OCI-LY7 (cell line): ENCODE measurements around the gene PRR33. TPM values are rescaled to one million over a fixed set of nuclear protein-coding genes. Genes with fewer than 3 reads are reported as not detected.

Experiments
- BruUV-seq: library from RNA; stranded (reverse); fragments of 400-500 nt; replicated peaks from 2 replicates; lab custom pipeline; 2021; lab: Mats Ljungman, UMichigan
- CTCF ChIA-PET: fragments of 300-600 bp; sonication (Branson Sonifier 250); formaldehyde crosslinking; loops from one replicate; lab custom pipeline; 2022; ENCODE audit warnings: antibody characterized with exemption; ENCODE audit not compliant: unreplicated experiment; lab: Charles Lee
- POLR2A ChIA-PET: fragments of 300-600 bp; sonication (Branson Sonifier 250); formaldehyde crosslinking; loops from one replicate; lab custom pipeline; 2022; ENCODE audit warnings: antibody characterized with exemption; lab: Charles Lee
- DNase-seq: peaks from one replicate; pipeline ENCODE4 v3.0.0-alpha.2; 2015; ENCODE audit warnings: low spot score
- H2AFZ ChIP-seq: fragments of 200-600 bp; sonication (generic), shearing (Covaris generic); 2 replicates; pipeline ENCODE4 v1.6.1; 2014; ENCODE audit warnings: mild to moderate bottlenecking, antibody characterized with exemption, low read length, moderate library complexity
- H3K27ac ChIP-seq: fragments of 200-600 bp; sonication (generic); 2 replicates; pipeline ENCODE4 v1.5.1; 2014; ENCODE audit warnings: mixed run types, low read depth, mild to moderate bottlenecking, moderate library complexity, low read length, inconsistent platforms; ENCODE audit not compliant: poor library complexity, severe bottlenecking
- H3K36me3 ChIP-seq: fragments of 200-600 bp; sonication (generic); 2 replicates; pipeline ENCODE4 v1.6.1; 2014; ENCODE audit warnings: mild to moderate bottlenecking, antibody characterized with exemption, low read length, moderate library complexity, mixed read lengths; ENCODE audit not compliant: insufficient read depth
- H3K4me1 ChIP-seq: fragments of 200-600 bp; sonication (generic); 2 replicates; pipeline ENCODE4 v1.5.1; 2014; ENCODE audit warnings: mild to moderate bottlenecking, low read length; ENCODE audit not compliant: insufficient read depth, poor library complexity, severe bottlenecking
- H3K4me2 ChIP-seq: fragments of 200-600 bp; sonication (generic); 2 replicates; pipeline ENCODE4 v1.6.1; 2014; ENCODE audit warnings: mild to moderate bottlenecking, low read length
- H3K4me3 ChIP-seq: fragments of 200-600 bp; sonication (generic); 2 replicates; pipeline ENCODE4 v1.5.1; 2014; ENCODE audit warnings: mild to moderate bottlenecking, low read depth, low read length; ENCODE audit not compliant: poor library complexity, severe bottlenecking
- H3K79me2 ChIP-seq: fragments of 200-600 bp; sonication (generic); 2 replicates; pipeline ENCODE4 v1.6.1; 2016; ENCODE audit warnings: low read depth, mild to moderate bottlenecking, low read length, moderate library complexity, mixed read lengths; ENCODE audit not compliant: insufficient read depth
- H3K9me2 ChIP-seq: fragments of 200-600 bp; sonication (generic); 2 replicates; pipeline ENCODE4 v1.6.1; 2016; ENCODE audit warnings: mild to moderate bottlenecking, low read length, mixed read lengths; ENCODE audit not compliant: insufficient read depth
- H3K9me3 ChIP-seq: fragments of 200-600 bp; sonication (generic); 2 replicates; pipeline ENCODE4 v1.6.1; 2014; ENCODE audit warnings: mild to moderate bottlenecking, mixed run types, low read length, mixed read lengths
- H4K20me1 ChIP-seq: fragments of 200-600 bp; sonication (generic); 2 replicates; pipeline ENCODE4 v1.6.1; 2014; ENCODE audit warnings: mild to moderate bottlenecking, antibody characterized with exemption, low read length, moderate library complexity, mixed read lengths; ENCODE audit not compliant: insufficient read depth
- CTCF ChIP-seq: fragments of 200-600 bp; sonication (generic); conservative IDR thresholded peaks from 2 replicates; pipeline ENCODE4 v1.5.1; 2014; ENCODE audit warnings: mild to moderate bottlenecking, antibody characterized with exemption, low read length, moderate library complexity, mixed read lengths
- EZH2phosphoT487 ChIP-seq: fragments of 200-600 bp; sonication (generic); IDR thresholded peaks from 2 replicates; pipeline ENCODE4 v1.6.1; 2018; ENCODE audit warnings: low read depth, borderline replicate concordance, mild to moderate bottlenecking, mixed run types, antibody characterized with exemption, low read length, moderate library complexity, mixed read lengths
- intact Hi-C: fragments of 100-400 bp; cut with micrococcal nuclease; formaldehyde crosslinking; loops from one replicate; pipeline ENCODE4 v1.10.0; 2022; ENCODE audit not compliant: unreplicated experiment
- total RNA-seq, 2 experiments: library from RNA; depleted of rRNA in 1 of 2; stranded (reverse); fragments of >200 nt in 1 of 2; shearing (Covaris generic) in 1 of 2; gene quantifications; 2 replicates each; pipeline ENCODE4 v1.2.3, GENCODE V29; 2014 to 2022

The PRR33 gene
- total RNA-seq, 2 experiments from 2014 or later, result not detected

- POLR2A ChIA-PET, result no interaction called here
- DNase-seq, result no peak
- Histone ChIP-seq H3K4me2 (no peak overlapping the region), H4K20me1 (no peaks in the 10 kb centered on the region; the same call in 1 of the 2 replicates), H3K4me3 (no peak overlapping the region), H3K9me3 (no peaks in the 10 kb centered on the region), H3K79me2 (no peaks in the 10 kb centered on the region), H3K9me2 (no peaks in the 10 kb centered on the region), H2AFZ (no peak overlapping the region), H3K36me3 (0 out of 2 replicates have a peak, but pooled peaks cover 8% of the 10 kb centered on the region), H3K27ac (no peak overlapping the region), H3K4me1 (no peaks in the 10 kb centered on the region)
- CTCF ChIA-PET, result no interaction called here
- intact Hi-C loops, result no loop called here
- BruUV-seq, result no TSS peak
- TF ChIP-seq CTCF, result no peak
- no peak for TF ChIP-seq EZH2phosphoT487
Observed at GRCh38 chr11:1866226-1866625, 25.5 kb downstream of the PRR33 start.

GRCh38 chr11:1864831-1865665, 26.6 kb downstream of the PRR33 start:
- Histone ChIP-seq H3K4me2 (no peak overlapping the region), H4K20me1 (no peaks in the 10 kb centered on the region; the same call in 1 of the 2 replicates), H3K9me3 (no peaks in the 10 kb centered on the region), H3K4me1 (no peaks in the 10 kb centered on the region), H3K36me3 (0 out of 2 replicates have a peak, but pooled peaks cover 8% of the 10 kb centered on the region), H3K9me2 (no peaks in the 10 kb centered on the region), H3K4me3 (no peak overlapping the region), H3K79me2 (no peaks in the 10 kb centered on the region), H2AFZ (no peak overlapping the region), H3K27ac (no peak overlapping the region)
- TF ChIP-seq EZH2phosphoT487, result no peak
- no peak for TF ChIP-seq CTCF
- intact Hi-C loops, result no loop called here
- BruUV-seq, result no TSS peak
- CTCF ChIA-PET, result no interaction called here
- POLR2A ChIA-PET, result no interaction called here
- DNase-seq, result no peak

DNA sequence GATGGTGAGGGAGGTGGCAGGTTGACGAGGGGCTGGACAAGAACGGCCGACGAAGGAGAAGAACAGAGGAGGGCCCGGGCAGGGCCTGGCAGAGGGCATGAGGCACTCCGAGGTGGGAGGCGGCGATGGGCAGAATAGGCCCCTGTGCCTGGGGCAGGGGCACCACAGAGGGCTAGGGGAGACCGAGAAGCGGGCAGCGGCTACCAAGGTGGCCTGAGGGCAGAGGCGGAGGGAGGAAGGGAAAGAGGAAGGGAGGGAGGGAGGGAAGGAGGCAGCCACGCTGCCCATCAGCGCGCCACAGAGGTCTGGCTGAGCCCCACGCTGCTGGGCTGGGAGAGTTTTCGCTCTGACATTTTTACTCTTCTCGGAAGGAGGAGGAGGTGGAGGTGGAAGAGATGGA, 27.5 kb downstream of the PRR33 start:
- BruUV-seq, result no TSS peak
- Histone ChIP-seq H3K9me2 (no peaks in the 10 kb centered on the region), H4K20me1 (no peaks in the 10 kb centered on the region; the same call in 1 of the 2 replicates), H3K4me3 (no peak overlapping the region), H3K4me2 (no peak overlapping the region), H3K4me1 (no peaks in the 10 kb centered on the region), H3K9me3 (no peaks in the 10 kb centered on the region), H3K27ac (no peak overlapping the region), H3K36me3 (peaks cover 12% of the 10 kb centered on the region; the same call in 1 of the 2 replicates), H3K79me2 (no peaks in the 10 kb centered on the region), H2AFZ (no peak overlapping the region)
- CTCF ChIA-PET, result no interaction called here
- DNase-seq, result no peak
- intact Hi-C loops, result no loop called here
- TF ChIP-seq EZH2phosphoT487 (no peak), CTCF (no peak)
- POLR2A ChIA-PET, result no interaction called here
